ENCODE measurements around the gene THBS2.
A peak's percentile ranks its signal among the peaks of the same experiment; 100 is the strongest.

The THBS2 gene

DNA sequence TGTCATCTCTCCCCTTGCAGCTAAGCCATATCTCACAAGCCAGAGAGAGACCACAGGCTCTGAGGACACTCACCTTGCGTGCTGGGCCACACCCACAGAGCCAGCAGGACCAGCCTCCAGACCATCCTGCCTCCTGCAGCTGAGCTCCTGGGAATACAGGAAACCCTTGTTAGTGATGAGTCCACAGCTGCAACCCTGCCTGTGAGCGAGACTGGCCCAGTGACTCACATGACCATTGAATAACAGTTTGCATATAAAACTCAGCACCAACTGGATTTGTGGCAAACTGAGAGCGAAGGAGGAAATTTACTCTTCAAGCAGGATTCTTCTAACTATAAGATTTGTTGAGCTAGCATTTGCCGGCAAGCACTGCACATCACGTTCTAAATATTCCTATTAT is 3.0 kb downstream of the THBS2 start:
- TF ChIP-seq CTCF (IDR thresholded peaks at IDR 0.05; ENCODE audit: low read depth, low read length, missing control alignments), result no peak
- peak; percentile 63 for DNase-seq (ENCODE audit: extremely low read depth, low read depth)
- H3K4me3 ChIP-seq (replicated peaks; ENCODE audit: low read depth, low read length), result peak overlapping the region; percentile 75

GRCh38 chr6:169249057-169249456 is 4.6 kb downstream of the THBS2 start:
- no peak for TF ChIP-seq CTCF (IDR thresholded peaks at IDR 0.05; ENCODE audit: low read depth, low read length, missing control alignments)
- H3K4me3 ChIP-seq (replicated peaks; ENCODE audit: low read depth, low read length), result no peak overlapping the region
- DNase-seq (ENCODE audit: extremely low read depth, low read depth), result no peak

- DNase-seq (ENCODE audit: extremely low read depth, low read depth), result no peak
- no peak overlapping the region for H3K4me3 ChIP-seq (replicated peaks; ENCODE audit: low read depth, low read length)
- no peak for TF ChIP-seq CTCF (IDR thresholded peaks at IDR 0.05; ENCODE audit: low read depth, low read length, missing control alignments)
These were observed 5.1 kb downstream of the THBS2 start for GRCh38 chr6:169248521-169248971.

GRCh38 chr6:169247991-169248390 is 5.7 kb downstream of the THBS2 start:
- no peak for DNase-seq (ENCODE audit: extremely low read depth, low read depth)
- TF ChIP-seq CTCF (IDR thresholded peaks at IDR 0.05; ENCODE audit: low read depth, low read length, missing control alignments), result no peak
- no peak overlapping the region for H3K4me3 ChIP-seq (replicated peaks; ENCODE audit: low read depth, low read length)

DNA sequence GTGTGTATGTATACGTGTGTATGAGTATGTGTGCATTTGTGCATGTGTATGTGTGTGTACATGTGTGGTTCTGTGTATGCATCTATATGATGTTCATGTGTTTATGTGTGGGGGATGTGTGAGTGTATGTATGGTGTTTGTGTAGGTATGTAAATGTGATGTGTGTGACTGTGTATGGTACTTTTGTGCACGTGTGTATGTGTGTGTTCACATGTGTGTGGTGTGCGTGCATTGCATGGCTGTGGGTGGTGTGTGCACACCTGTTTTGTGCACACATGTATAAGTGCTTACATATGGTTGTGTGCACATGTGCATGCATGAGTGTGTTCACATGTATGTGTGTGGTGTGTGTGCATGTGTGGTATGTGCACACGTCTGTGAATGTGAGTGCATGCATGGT is 6.2 kb downstream of the THBS2 start:
- TF ChIP-seq CTCF (IDR thresholded peaks at IDR 0.05; ENCODE audit: low read depth, low read length, missing control alignments), result no peak
- DNase-seq (ENCODE audit: extremely low read depth, low read depth), result no peak
- no peak overlapping the region for H3K4me3 ChIP-seq (replicated peaks; ENCODE audit: low read depth, low read length)

- no peak overlapping the region for H3K4me3 ChIP-seq (replicated peaks; ENCODE audit: low read depth, low read length)
- no peak for TF ChIP-seq CTCF (IDR thresholded peaks at IDR 0.05; ENCODE audit: low read depth, low read length, missing control alignments)
- DNase-seq (ENCODE audit: extremely low read depth, low read depth), result no peak
These were observed 7.2 kb downstream of the THBS2 start for GRCh38 chr6:169246445-169246844.

DNA sequence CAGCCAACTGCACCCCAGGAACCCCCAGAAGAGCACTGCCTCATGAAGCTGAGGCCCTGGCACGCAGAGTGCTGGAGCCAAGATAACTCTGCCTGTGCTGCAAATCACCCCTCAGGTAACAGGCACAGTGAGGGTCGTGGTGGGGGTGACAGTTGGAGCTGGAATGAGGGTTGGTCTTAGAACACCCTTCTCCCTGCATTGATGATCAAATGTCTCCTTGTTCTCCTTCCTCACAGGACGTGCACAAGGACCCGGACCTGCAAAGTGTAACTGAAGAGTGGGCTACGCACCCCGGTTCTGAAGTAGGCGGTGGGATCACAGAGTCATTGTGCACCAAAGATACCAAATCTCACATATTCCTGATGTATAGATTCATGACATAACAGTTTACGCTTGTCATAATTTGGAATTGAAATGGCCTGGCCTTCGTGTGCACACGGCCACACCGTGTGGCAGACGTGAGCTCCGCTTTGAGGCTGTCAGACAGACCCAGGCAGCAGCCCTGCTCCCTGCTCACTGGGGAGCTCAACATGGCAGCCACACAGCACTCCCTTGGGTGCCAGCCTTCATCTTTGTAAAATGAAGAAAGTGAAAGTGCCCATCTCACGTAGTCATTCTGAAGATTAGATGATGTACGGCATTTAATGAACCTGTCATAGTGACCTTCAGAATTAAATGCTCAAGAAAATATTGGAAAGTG is 8.8 kb downstream of the THBS2 start:
- TF ChIP-seq CTCF (IDR thresholded peaks at IDR 0.05; ENCODE audit: low read depth, low read length, missing control alignments), result no peak
- no peak for DNase-seq (ENCODE audit: extremely low read depth, low read depth)

More for the DNA sequence above, 8.8 kb downstream of the THBS2 start:
- no peak overlapping the region for H3K4me3 ChIP-seq (replicated peaks; ENCODE audit: low read depth, low read length)
